T-helper 1 cell (primary cell): Measurements from ENCODE around the gene CRYBA1.

Source experiments
- DNase-seq, 5 donors: peaks; one replicate each; pipeline ENCODE4 v3.0.0-alpha.2; 2012 to 2020

Gene CRYBA1

DNA sequence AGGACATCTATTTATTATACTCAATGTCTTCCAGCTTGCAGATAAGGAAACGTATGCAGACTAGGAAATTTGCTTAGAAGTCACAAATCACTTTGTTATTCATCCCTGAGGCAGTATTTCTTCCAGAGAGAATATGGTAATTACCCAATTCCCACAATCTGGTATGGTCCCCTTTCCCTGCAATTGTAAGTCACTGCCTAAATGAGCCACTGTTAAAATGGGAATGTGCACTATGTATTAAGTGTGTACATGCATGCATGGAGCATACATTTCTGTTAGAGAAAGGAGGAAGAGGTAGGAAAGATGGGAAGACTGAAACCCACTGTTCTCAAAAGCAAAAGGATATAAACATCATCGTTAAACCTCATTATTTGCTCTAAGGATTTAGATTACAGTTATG, 37.3 kb downstream of the CRYBA1 start:
- no peak for DNase-seq

GRCh38 chr17:29289852-29290251, 43.2 kb downstream of the CRYBA1 start:
- DNase-seq: no peak

DNA sequence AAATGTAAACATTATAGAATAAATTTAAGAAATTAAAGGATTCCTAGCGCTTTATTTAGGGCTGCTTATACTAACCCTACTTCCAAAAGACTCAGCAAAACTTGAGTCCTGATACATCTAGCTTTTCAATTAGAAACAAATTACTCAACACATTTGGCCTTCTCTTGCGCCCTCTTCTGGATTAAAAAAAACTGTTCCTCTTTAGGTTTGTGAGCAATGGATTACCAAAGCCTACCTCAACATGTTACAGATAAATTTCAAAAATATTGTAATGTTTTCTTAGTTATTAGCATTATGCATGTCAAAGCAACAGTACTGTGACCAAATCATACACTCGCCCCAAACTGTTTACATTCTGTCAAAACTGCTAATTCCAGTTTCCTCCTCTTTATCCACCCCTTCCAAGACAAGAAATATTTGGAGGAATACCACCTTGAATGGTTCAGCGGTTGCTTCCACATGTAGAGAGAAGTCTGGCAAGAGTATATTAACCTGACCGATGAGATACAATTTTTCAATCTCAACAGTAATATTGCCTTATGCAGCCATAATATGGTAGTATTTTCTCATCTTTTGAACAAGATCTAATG, 44.6 kb downstream of the CRYBA1 start:
- DNase-seq: peak in 2 of 5 donors; percentile 28 to 69

DNA sequence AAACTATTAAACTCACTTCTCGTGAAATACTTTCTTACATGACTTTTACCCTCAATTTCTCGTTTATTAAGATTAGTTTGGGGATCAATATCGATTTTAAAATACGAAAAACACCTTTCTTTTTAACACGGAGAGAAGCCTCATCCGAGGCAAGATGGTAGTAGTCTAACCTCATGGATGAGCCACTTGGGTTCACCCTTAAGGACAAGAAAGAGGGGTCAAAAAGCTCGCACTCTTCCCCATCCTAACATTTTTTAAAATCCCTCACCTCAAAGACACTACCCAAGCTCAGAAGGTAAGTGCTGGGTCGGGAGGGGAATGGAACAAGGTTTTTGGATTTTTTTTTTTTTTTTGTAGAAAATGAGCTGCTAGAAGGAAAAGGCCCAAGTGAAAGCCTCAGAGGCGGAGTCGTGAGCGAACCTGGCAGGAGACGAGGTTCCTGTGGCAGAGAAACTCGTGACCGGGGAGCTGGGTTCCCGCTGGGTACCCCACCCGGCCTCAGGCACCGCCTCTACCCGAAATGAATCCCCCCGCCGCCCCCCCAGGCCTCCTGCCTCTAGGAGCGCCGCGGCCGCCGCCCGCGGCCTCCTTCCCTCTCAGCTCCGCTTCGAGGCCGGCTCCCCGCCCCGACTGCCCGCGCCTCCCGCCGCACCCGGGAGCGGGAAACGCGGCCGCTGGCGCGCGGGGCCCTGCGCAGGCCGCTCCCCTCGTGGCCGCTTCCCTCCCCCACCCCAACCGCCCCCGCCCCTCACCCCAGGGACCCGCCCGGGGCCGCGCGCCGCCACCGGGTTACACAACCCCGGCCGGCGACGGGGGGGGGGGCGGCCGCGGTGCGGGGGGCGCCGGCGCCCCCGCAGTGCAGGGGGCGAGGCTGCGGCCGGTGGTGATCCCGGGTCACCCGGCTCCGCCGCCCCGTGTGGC, 45.7 kb downstream of the CRYBA1 start:
- peak; percentile 37 to 57 (median 54) for DNase-seq

DNA sequence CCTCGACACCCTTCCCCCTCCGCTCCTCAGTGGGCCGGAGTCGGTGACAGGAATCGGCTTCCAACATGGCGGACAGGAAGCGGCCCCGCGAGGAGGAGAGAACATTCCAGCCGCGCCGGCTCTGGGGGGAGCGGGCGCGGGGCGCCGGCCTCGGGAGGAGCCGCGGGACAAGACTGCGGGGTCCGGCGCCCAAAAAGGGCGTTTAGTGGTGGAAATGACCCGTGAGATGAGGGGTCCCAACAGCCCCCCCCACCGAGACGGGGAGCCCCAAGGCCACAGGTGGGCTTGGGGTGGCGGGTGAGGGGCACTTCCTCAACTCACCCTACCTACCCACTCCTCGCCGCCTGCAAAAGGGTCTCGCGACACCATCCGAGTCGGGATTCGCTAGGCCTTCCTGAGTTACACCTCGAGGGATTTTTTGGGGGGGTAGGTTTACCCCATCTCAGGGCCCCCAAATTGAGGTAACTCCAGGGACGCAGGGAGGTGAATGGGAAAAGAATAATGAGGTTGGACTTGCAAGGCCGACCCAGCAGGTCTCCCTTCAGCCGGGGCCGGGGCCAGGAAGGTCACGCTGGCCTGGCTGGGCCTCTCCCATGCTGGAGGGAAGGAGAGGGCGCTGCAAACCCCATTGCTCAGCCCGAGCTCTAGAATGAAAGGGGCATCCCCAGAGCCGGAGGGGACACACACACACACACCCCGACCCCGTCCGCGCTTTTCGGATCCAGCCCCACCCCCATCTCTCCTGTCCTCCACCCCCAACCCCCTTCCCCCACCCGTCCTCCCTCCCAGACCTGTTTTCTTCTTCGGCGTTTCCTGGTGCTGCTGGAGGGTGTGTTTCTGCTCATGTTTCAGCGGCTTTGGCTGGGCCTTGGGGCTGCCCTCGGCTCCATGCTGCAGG, 46.6 kb downstream of the CRYBA1 start:
- peak; percentile 35 to 54 (median 49) for DNase-seq

DNA sequence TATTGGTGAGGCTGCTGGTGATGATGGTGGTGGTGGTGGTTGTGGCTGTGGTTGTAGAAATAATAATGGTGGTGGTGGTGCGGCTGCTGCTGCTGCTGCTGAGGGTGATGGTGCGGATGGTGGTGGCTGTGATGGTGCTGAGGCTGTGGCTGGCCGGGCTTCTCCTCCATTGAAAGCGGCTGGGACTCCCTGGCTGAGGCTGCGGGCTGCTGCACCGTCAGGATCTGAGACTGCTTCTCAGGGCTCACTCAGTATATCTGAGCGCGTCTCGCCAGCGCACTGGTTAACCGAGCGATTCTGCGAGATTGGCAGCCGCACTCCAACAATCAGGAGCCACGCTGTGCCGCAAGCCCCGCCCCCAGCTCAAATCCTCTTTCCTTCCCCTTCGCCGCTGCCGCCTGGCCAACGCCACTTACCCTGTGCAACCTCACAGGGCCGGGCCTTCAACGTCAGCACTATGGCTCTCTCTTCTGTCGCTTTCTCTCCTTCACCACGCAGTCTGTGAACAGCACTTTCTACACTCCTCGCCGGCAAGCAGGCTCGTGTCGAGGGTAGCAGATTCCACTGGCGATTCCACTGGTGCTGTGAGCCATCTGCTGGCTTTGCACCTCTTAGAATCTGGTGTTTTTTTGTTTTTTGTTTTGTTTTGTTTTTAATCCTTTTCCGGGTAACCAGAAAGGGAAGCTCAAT, 47.4 kb downstream of the CRYBA1 start, which contains the start of gene NUFIP2:
NUFIP2 (minus strand) TSS at position 259 of the 690 bp plus-strand sequence; CDS start at position 170, 89 bp downstream.
- peak; percentile 96 to 99 (median 97) for DNase-seq

DNA sequence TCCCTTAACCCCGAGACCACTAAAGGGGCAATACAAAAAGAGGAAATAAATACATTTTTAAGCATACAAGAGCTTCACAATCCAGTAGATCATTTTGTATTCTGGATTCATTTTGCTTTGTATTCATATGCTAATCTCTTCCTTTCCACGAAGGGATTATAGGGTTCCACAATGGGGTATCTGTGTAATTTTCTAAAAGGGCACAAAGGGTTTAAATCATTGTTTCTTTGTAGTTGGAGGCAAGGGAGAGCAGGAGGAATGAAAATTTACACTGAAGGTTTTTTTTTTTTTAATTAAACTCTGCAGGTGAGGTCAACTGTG, 47.9 kb downstream of the CRYBA1 start:
- DNase-seq: no peak

GRCh38 chr17:29295420-29295819, 48.8 kb downstream of the CRYBA1 start:
- DNase-seq: no peak

GRCh38 chr17:29299031-29299430, 52.4 kb downstream of the CRYBA1 start:
- DNase-seq: no peak

GRCh38 chr17:29303386-29303785, 56.7 kb downstream of the CRYBA1 start:
- DNase-seq: no peak
